Type B pancreatic cell (in vitro differentiated cells): ENCODE results near the gene DUSP28. TPM values are rescaled to one million over a fixed set of nuclear protein-coding genes. Genes with fewer than 3 reads are reported as not detected.

Experiments
- DNase-seq: peaks from one replicate; pipeline ENCODE4 v3.0.0; 2021; ENCODE audit warnings: mixed read lengths; ENCODE audit not compliant: unreplicated experiment; ENCODE audit errors: extremely low spot score
- H3K27ac Mint-ChIP-seq: 2 replicates; pipeline ENCODE4 v1.8.0; 2021; ENCODE audit warnings: mild to moderate bottlenecking, mixed read lengths
- H3K27me3 Mint-ChIP-seq: 2 replicates; pipeline ENCODE4 v1.8.0; 2021; ENCODE audit warnings: mixed read lengths
- H3K36me3 Mint-ChIP-seq: 2 replicates; pipeline ENCODE4 v1.8.0; 2021; ENCODE audit warnings: mixed read lengths
- H3K4me1 Mint-ChIP-seq: one replicate; pipeline ENCODE4 v1.8.0; 2021; ENCODE audit warnings: mixed read lengths; ENCODE audit not compliant: unreplicated experiment
- H3K4me3 Mint-ChIP-seq: 2 replicates; pipeline ENCODE4 v1.8.0; 2021; ENCODE audit warnings: mild to moderate bottlenecking, mixed read lengths
- H3K9me3 Mint-ChIP-seq: 2 replicates; pipeline ENCODE4 v1.8.0; 2021; ENCODE audit warnings: mixed read lengths
- long read RNA-seq: library from polyadenylated mRNA; unstranded; transcript quantifications from one replicate; pipeline ENCODE4 v2.0.0, GENCODE V29; 2020
- total RNA-seq: library from RNA; stranded (reverse); gene quantifications from 2 replicates; pipeline ENCODE4 v1.2.1, GENCODE V29; 2021; ENCODE audit warnings: low replicate concordance
- TF ChIP-seq, protein P1 (sequence below): fragments of 200-600 bp; sonication (generic); conservative IDR thresholded peaks from 2 replicates; pipeline ENCODE4 v1.5.0; 2021; ENCODE audit warnings: antibody characterized with exemption, mild to moderate bottlenecking

DUSP28 gene, protein sequence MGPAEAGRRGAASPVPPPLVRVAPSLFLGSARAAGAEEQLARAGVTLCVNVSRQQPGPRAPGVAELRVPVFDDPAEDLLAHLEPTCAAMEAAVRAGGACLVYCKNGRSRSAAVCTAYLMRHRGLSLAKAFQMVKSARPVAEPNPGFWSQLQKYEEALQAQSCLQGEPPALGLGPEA
- 4.3 and 6.4 TPM in 2 replicates for total RNA-seq
- long read RNA-seq, partial matches to known transcripts, result 0 of 2 reads
- long read RNA-seq, other reads (novel, unspliced or antisense), result 0 of 2 reads

DNA sequence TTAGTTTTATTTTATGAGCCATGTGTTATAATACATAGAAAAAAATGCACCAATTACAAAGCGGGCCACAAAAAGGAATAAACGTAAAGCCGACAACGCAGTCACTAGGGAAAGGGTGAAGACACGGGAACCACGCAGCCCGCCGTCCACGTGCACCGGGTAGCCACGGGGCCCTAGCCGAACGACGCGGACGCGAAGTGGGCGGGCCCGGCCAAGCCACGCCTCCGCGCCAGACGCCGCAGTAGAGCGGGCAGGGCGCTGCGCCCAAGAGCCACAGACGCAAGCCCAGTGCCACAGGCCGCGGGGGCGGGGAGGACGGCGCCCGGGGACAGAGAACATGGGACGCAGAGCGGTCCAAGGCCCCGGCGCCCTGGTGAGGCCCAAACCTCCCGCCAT, at the start of gene DUSP28:
Gene DUSP28 (plus strand): TSS at position 274 of the 396 bp plus-strand sequence. CDS start 328 bp downstream, outside the sequence.
- Mint-ChIP-seq H3K9me3 (no peaks in the 10 kb centered on the region), H3K27ac (peak within 1 kb of the TSS; percentile 98), H3K27me3 (no peaks in the 10 kb centered on the region), H3K4me1 (peaks cover 26% of the 10 kb centered on the region), H3K36me3 (peaks cover 9% of the 10 kb centered on the region), H3K4me3 (peak within 1 kb of the TSS; percentile 91)
- TF ChIP-seq, protein P1, sequence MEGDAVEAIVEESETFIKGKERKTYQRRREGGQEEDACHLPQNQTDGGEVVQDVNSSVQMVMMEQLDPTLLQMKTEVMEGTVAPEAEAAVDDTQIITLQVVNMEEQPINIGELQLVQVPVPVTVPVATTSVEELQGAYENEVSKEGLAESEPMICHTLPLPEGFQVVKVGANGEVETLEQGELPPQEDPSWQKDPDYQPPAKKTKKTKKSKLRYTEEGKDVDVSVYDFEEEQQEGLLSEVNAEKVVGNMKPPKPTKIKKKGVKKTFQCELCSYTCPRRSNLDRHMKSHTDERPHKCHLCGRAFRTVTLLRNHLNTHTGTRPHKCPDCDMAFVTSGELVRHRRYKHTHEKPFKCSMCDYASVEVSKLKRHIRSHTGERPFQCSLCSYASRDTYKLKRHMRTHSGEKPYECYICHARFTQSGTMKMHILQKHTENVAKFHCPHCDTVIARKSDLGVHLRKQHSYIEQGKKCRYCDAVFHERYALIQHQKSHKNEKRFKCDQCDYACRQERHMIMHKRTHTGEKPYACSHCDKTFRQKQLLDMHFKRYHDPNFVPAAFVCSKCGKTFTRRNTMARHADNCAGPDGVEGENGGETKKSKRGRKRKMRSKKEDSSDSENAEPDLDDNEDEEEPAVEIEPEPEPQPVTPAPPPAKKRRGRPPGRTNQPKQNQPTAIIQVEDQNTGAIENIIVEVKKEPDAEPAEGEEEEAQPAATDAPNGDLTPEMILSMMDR, result no peak
- peak; percentile 90 for DNase-seq

DNA sequence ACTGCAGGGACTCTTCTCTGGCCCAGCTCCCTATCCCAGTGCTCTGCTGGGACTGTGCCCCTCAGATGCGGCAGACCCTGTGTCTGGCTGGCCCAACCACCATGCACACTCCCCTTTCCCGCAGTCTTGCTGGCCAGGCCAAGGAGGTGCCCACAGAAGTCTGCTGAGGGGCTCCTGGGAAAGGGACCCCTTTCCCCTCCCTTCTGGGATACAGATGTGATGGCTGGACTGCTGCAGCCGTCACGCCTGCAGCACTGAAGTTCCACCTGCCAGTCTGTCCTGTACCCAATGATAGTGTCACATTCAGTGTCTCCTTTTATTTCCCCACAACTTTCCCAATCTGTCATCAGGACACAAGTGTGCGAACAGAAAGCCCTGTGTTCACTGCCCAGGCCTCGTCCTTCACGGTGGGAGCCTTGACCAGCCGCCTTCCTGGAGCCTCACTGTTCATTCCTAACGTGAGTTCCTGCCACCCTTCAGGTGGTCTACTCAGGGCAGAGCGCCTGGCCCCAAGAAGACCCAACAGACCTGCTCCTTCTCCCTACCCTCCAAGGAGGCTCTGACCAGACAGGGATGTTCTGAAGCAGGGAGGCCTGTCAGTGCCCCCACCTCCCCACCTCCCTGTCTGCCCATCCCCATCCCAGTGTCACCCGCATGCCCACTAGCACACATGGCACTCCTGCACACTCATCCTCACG, 49.5 kb upstream of the DUSP28 start:
- Mint-ChIP-seq H3K27ac (no peak overlapping the region), H3K9me3 (no peaks in the 10 kb centered on the region), H3K36me3 (no peaks in the 10 kb centered on the region), H3K4me1 (peaks cover 4% of the 10 kb centered on the region), H3K4me3 (no peak overlapping the region), H3K27me3 (no peaks in the 10 kb centered on the region)
- peak; percentile 45 for DNase-seq
- TF ChIP-seq, protein P1, result no peak

DNA sequence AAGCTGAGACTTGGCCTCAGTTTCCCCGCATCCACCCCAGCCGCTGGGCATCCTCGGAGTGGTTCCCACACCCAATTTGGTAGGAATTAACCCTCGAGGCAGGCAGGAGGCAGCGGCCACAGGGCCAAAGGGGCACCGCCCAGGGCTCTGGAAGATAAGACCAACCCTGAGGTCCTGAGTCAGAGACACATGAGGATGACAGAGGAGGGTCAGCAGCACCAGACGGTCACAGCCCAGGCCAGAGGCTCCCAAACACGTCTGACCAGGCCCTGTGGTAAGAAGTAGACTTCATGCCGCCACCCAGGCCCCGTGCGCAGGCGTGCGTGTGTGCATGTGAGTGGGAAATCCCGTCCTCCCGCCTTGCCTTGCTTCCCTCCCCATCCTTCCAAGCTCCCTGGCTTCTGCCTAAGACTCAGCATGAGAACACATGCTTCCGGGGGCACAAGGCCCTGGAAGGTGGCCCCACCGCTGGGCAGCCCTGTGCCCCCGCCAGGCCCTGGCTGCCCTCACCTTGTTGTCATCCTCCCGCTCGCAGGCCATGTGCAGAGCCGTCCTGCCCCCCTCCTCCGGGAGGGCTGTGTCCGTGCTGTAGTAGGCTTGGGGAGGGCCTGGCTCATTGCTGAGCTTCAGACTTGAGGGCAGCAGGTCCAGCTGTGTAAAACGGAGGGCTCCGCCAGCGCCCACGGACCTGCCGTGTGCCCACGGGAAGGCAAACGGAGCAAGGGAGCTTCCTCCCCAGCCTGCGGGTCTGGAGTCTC, 48.6 kb upstream of the DUSP28 start:
- H3K27me3 Mint-ChIP-seq, result no peaks in the 10 kb centered on the region
- peaks cover 4% of the 10 kb centered on the region for H3K4me1 Mint-ChIP-seq
- no peak overlapping the region for H3K4me3 Mint-ChIP-seq
- no peaks in the 10 kb centered on the region for H3K36me3 Mint-ChIP-seq
- peak; percentile 58 for DNase-seq
- H3K9me3 Mint-ChIP-seq, result no peaks in the 10 kb centered on the region
- TF ChIP-seq, protein P1, result no peak
- H3K27ac Mint-ChIP-seq, result no peak overlapping the region

DNA sequence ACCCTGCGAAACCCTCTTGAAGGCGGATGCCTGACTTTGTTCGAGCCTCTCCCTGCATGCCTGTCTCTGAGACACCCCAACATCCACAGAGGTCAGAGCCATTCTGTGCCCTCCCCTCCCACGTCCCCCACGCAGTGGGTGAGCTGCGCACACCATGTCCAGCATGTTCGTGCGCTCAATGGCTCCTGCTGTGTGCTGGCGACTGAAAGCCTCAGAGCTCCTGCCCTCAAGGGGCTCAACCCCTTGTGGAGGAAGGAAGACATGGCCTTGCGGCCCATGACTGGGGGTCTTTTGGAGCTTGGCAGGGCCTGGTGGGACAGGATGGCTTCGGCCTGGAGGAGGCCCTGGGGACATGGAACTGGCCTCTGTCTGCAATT, 48.1 kb upstream of the DUSP28 start:
- Mint-ChIP-seq H3K9me3 (no peaks in the 10 kb centered on the region), H3K4me3 (no peak overlapping the region), H3K27me3 (no peaks in the 10 kb centered on the region), H3K27ac (no peak overlapping the region), H3K36me3 (no peaks in the 10 kb centered on the region), H3K4me1 (peaks cover 4% of the 10 kb centered on the region)
- TF ChIP-seq, protein P1, result no peak
- peak; percentile 57 for DNase-seq

DNA sequence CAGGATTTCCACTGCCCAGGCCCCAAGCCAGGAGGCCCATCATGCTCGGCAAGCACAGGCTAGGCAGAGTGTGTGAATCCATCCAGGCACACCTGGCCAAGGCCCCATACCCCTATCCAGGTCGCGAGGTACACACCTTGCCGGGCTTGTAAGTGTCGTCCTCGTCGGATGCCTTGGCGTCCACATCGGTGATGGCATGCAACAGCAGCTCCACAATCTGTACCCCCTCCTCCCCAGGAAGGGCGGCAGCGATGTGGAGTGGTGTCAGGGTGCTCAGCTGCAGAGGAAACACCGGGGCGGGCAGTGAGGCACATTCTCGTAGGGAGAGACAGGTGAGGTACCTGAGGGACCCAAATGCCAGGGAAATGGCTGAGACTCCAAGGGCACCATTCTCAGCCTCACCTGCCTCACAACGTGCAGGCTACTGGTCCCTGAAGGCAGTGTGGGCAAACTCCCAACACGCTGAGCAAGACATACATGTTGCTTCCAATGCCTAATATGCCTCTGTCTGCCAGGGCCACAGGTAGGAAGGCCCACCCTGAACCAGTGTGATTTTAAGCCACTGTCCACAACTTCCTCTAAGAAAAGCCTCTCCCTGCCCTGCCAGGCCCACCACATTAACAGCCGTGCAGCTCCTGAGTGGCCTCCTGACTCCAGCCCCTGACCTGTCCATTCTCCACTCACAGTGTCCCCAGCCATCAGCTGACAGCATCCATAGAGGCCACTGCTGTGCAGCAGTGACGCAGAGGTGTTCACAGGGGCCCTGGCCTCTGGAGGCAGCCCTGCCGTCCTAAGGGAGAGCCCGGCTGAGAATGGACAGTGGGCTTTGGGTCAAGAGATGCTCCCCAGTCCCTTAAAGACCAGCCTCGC, 47.3 kb upstream of the DUSP28 start:
- Mint-ChIP-seq H3K36me3 (no peaks in the 10 kb centered on the region), H3K4me3 (no peak overlapping the region), H3K27ac (no peak overlapping the region), H3K9me3 (no peaks in the 10 kb centered on the region), H3K4me1 (peaks cover 4% of the 10 kb centered on the region), H3K27me3 (no peaks in the 10 kb centered on the region)
- peak; percentile 59 for DNase-seq
- TF ChIP-seq, protein P1, result no peak
